Astrocyte (in vitro differentiated cells and primary cell): ENCODE data around the gene COL28A1.

Source experiments
- EZH2 ChIP-seq: IDR thresholded peaks from 2 replicates; pipeline ENCODE4 v1.6.1; 2012; ENCODE audit warnings: mild to moderate bottlenecking, low read length, inconsistent platforms; ENCODE audit not compliant: insufficient read depth
- TF ChIP-seq, protein P1 (sequence below): IDR thresholded peaks from 2 replicates; pipeline ENCODE4 v1.5.1; 2011; ENCODE audit warnings: low read depth, mild to moderate bottlenecking, inconsistent platforms, low read length, moderate library complexity; ENCODE audit not compliant: insufficient read depth

DNA sequence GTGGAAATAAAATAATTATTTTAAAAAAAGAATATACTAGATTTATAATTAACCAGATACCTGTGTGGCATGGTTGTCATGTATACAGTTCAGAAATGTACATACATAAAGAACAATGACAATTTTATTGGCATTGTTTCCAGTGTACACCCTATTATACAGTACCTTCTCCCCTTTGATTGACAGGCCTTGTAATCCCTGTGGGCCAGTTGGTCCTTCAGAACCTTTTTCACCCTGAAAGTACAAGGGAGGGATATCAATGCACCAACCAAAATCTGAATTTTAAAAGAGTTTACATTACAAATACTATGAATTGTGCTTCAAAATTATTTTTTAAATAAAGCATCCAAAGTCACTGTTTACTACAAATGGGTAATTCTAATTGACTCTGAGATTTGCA, 61.2 kb downstream of the COL28A1 start:
- TF ChIP-seq, protein P1, sequence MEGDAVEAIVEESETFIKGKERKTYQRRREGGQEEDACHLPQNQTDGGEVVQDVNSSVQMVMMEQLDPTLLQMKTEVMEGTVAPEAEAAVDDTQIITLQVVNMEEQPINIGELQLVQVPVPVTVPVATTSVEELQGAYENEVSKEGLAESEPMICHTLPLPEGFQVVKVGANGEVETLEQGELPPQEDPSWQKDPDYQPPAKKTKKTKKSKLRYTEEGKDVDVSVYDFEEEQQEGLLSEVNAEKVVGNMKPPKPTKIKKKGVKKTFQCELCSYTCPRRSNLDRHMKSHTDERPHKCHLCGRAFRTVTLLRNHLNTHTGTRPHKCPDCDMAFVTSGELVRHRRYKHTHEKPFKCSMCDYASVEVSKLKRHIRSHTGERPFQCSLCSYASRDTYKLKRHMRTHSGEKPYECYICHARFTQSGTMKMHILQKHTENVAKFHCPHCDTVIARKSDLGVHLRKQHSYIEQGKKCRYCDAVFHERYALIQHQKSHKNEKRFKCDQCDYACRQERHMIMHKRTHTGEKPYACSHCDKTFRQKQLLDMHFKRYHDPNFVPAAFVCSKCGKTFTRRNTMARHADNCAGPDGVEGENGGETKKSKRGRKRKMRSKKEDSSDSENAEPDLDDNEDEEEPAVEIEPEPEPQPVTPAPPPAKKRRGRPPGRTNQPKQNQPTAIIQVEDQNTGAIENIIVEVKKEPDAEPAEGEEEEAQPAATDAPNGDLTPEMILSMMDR = no peak
- TF ChIP-seq EZH2 = no peak
